GM12891 (cell line): Measurements from ENCODE around the gene INO80C.
A peak's percentile ranks its signal among the peaks of the same experiment; 100 is the strongest.

Source experiments
- DNase-seq: peaks from one replicate; pipeline ENCODE4 v3.0.0; 2011; ENCODE audit warnings: low spot score; ENCODE audit not compliant: insufficient read length
- FAIRE-seq: peaks from 2 replicates; lab custom pipeline; 2011; peaks lifted over from hg19 to GRCh38; lab: Jason Lieb, UNC
- PAX5 ChIP-seq: IDR thresholded peaks from 2 replicates; pipeline ENCODE4 v1.6.1; 2011; ENCODE audit warnings: low read length, moderate library complexity, mild to moderate bottlenecking; ENCODE audit not compliant: insufficient read depth, severe bottlenecking
- POLR2A ChIP-seq: IDR thresholded peaks from 2 replicates; pipeline ENCODE4 v1.6.1; 2011; ENCODE audit warnings: low read depth, low read length, control low read depth
- POLR2AphosphoS5 ChIP-seq: IDR thresholded peaks from 2 replicates; pipeline ENCODE4 v1.6.1; 2011; ENCODE audit warnings: low read depth, low read length, control low read depth
- POU2F2 ChIP-seq: IDR thresholded peaks from 2 replicates; pipeline ENCODE4 v1.6.1; 2011; ENCODE audit warnings: low read depth, mild to moderate bottlenecking, control low read depth, low read length, moderate library complexity
- SPI1 ChIP-seq: IDR thresholded peaks from 2 replicates; pipeline ENCODE4 v1.6.1; 2011; ENCODE audit warnings: low read depth, low read length, control low read depth
- TAF1 ChIP-seq: IDR thresholded peaks from 2 replicates; pipeline ENCODE4 v1.6.1; 2011; ENCODE audit warnings: low read depth, low read length, control low read depth

INO80C gene

GRCh38 chr18:35485852-35486251, 11.9 kb downstream of the INO80C start:
- no peak for DNase-seq
- TF ChIP-seq POLR2A (no peak), SPI1 (no peak), TAF1 (no peak)
- FAIRE-seq: no peak

DNA sequence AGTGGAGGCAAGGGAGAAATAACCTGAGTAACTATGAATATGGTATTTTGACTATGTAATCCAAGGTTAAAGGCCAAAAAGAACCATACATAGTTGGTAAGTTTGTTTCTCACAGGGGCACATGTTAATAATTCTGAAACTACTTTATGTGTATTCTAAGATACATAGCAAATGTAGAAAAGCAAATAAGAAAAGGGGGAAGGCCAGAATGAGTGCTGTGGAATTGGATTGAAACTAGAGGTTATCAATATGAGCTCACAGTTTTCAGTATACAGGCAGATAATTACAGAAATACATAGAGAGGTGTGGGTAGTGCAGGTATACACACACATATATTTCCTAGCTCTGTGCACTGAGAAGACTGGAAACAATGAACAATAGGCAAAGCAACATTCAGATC, 13.7 kb downstream of the INO80C start:
- DNase-seq (no peak), FAIRE-seq (no peak)
- TF ChIP-seq TAF1: no peak
- TF ChIP-seq POU2F2: no peak
- no peak for TF ChIP-seq SPI1
- TF ChIP-seq POLR2A: no peak
- no peak for TF ChIP-seq POLR2AphosphoS5
- no peak for TF ChIP-seq PAX5

DNA sequence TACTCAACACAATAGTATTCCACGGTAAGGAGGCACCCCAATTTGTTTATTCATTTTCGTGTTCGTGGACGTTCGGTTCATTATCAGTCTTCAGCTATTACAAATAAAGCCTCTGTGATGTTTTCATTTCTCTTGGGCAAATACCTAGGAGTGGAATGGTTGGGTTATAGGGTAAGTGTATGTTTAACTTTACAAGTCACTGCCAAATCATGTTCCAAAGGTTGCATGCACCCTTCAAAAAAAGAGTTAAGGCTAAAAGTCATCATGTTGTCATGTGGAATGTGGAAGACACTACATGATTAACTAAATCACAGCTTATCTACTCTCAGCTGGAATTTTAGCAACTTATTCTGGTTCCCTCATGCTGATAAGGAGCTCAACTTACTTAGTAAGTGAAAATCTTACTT, 15.8 kb downstream of the INO80C start:
- no peak for DNase-seq
- FAIRE-seq: no peak
- no peak for TF ChIP-seq POU2F2
- TF ChIP-seq TAF1: no peak
- no peak for TF ChIP-seq POLR2AphosphoS5

DNA sequence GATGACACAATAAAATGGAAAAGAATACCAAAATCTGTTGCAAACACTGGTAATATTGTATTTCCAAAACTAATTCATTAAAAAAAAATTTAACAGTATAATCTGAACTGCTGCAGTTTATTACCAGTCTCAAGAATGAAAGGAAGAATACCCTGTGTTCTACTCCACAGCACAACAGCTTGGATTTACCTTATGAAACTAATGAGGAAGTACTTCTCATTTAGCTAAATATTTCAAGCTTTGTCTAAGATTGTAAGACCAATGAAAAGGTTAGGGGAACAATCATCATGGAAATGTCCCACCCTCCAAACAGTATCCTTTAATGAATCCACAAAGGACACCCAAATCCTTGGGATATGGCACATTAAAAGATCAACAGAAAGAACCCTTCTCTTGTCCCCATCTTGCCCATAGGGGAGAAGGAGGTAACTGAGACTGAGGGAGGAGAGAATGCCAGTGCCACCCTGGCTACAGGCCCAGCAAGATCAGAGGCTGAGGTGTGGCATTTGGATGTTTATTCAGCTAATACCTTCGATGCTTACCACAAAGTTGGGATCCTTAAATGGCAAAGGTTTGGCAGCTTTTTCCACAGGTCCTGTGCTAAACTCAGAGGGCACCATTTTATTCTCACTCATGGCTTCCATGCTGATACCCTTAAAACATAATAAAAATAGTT, 17.7 kb downstream of the INO80C start:
- TF ChIP-seq POLR2AphosphoS5 (no peak), PAX5 (no peak)
- no peak for FAIRE-seq
- DNase-seq: no peak

DNA sequence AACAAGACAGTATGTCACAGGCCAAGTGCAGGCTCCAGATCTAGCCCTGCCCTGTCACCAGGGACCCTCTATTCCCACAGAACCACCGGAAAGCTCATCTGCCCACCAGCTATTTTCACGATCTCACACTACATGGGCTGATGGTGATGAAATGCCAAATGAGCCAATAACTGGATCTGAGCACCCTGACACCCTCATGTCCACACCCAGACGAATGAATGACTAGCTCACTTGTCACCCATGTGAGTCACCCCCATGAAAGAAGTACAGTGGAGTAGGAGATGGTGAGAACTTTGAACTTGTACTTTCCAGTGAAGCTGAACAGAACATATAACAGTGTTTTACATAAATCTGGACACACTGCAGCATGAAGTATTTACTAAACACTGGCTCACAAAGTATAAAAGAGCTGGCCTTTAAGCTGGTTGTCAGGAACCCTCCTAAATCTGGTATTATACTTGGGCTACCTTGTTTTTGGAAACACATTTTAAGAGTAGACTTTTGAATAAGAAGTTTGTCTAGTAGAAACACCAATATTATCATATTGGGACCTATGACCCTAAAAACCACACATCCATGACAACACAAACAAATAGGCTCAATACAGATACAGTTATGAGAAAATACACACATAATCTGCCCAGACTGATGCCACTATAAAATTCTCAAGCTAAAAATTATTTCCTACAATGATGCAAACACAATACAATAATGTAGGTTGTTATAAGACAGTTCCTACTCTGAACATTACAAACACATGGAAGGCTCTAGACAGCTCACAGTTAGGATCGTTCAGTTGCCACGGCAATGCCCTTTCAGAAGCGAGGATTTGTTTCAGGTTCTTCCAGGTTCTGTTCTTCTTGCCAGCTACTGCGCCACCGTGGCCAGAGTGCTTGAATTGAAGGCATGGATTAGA, 19.0 kb downstream of the INO80C start:
- TF ChIP-seq SPI1: no peak
- TF ChIP-seq POLR2A: no peak
- no peak for TF ChIP-seq PAX5
- DNase-seq (no peak), FAIRE-seq (no peak)

- no peak for FAIRE-seq
- TF ChIP-seq TAF1: no peak
- no peak for TF ChIP-seq PAX5
- TF ChIP-seq POLR2A: no peak
- no peak for TF ChIP-seq POU2F2
- TF ChIP-seq SPI1: no peak
- no peak for TF ChIP-seq POLR2AphosphoS5
- DNase-seq: no peak
Observed at GRCh38 chr18:35477974-35478373, 19.8 kb downstream of the INO80C start.

GRCh38 chr18:35477497-35477896, 20.3 kb downstream of the INO80C start:
- no peak for DNase-seq
- FAIRE-seq: no peak
- TF ChIP-seq POU2F2: no peak
- TF ChIP-seq POLR2AphosphoS5: no peak
- TF ChIP-seq SPI1: 0 out of 2 replicates have a peak, but pooled peaks have one; percentile 10
- TF ChIP-seq PAX5: no peak
- no peak for TF ChIP-seq POLR2A
- no peak for TF ChIP-seq TAF1

DNA sequence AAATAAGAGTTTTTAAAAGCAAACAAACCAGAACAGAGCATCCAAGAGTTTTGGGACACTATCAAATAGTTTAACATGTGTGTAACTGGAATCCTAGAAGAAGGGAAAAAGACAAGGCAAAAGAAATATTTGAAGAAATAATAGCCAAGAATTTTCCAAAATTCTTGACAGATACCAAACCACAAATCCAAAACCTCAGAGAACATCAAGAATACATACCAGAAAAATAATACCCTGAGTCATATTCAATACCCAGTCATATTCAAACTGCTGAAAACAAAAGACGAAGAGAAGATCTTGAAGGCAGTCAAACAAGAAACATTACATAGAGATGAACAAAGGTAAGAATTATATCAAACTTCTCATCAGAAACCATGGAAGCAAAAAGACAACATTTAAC, 22.9 kb downstream of the INO80C start:
- DNase-seq (no peak), FAIRE-seq (no peak)
- TF ChIP-seq POLR2AphosphoS5 (no peak), POU2F2 (no peak), POLR2A (no peak), TAF1 (no peak), PAX5 (no peak), SPI1 (no peak)

DNA sequence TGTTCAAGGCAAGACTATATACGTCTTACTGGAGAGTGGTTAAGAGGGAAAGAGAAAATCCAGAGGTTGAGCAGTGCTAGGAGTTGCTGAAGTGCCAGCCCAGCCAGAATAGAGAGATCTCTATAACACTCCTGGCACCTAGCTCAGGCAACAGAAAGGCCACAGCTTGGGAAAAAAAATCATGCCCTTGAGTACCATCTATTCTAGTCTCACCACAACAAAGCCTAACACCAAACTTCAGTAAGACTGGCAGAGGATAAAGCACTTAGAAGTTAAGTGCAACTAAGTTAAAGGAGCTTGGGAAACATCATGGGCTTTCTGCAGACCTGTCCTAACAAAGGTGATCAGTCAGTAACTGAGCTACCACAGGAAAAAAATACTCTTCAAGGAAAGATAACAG, 24.2 kb downstream of the INO80C start:
- no peak for TF ChIP-seq POU2F2
- TF ChIP-seq PAX5: no peak
- no peak for TF ChIP-seq POLR2AphosphoS5
- TF ChIP-seq POLR2A: no peak
- no peak for TF ChIP-seq TAF1
- TF ChIP-seq SPI1: no peak
- DNase-seq (no peak), FAIRE-seq (no peak)

DNA sequence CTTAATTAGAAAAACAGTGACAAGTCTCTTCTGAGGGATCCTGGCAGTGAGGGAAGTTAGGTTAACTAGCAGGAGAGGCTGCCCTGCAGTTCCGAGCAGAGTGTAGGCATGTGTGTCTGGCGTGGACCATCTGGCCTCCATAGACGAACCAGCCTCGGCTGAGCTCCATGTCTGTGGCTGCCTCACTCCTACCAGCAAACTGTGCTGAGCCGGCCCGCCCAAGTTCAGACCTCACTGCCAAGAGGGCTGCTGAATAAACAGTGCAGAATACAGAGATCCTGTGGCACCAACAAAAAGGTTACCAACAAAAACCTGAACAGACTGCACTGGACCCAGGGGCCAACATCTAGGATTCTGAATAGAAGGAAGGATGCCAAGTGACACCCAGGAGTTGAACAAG, 27.3 kb downstream of the INO80C start:
- FAIRE-seq: no peak
- DNase-seq: no peak
- TF ChIP-seq POLR2AphosphoS5 (no peak), PAX5 (no peak), POLR2A (no peak), POU2F2 (no peak), TAF1 (no peak), SPI1 (no peak)
